ENCODE measurements around the gene SLIT1.

DNA sequence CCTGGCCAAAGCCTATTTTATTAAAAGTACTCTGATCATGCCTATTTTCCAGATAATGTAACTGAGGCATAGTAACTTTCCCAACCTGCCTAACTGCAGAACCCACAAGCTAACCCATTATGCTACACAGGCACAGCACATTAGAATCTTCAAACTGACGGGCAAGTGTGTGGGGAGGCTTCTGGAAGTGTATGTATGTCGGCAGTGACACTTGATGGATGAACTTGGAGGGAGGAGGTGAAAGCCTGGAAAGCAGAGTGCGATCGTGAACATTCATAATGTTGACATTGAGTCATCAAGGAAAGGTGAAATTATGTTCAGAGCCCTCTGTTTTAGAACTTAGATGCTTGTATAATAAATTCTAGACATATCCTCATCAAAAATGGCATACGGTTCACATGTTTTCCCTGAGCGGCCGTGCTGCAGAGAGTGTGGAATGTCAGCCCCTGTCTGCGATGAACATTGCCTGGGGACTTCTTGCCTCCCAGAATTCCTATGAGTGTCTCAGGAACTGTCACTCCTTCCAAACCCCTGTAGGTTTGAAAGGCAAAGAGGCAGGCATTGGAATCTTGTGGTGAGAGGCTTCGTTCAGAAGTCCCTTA, 102.4 kb downstream of the SLIT1 start:
- TF ChIP-seq, protein P1, sequence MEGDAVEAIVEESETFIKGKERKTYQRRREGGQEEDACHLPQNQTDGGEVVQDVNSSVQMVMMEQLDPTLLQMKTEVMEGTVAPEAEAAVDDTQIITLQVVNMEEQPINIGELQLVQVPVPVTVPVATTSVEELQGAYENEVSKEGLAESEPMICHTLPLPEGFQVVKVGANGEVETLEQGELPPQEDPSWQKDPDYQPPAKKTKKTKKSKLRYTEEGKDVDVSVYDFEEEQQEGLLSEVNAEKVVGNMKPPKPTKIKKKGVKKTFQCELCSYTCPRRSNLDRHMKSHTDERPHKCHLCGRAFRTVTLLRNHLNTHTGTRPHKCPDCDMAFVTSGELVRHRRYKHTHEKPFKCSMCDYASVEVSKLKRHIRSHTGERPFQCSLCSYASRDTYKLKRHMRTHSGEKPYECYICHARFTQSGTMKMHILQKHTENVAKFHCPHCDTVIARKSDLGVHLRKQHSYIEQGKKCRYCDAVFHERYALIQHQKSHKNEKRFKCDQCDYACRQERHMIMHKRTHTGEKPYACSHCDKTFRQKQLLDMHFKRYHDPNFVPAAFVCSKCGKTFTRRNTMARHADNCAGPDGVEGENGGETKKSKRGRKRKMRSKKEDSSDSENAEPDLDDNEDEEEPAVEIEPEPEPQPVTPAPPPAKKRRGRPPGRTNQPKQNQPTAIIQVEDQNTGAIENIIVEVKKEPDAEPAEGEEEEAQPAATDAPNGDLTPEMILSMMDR (IDR thresholded peaks at IDR 0.05): no peak
- no peak for TF ChIP-seq POLR2A (IDR thresholded peaks at IDR 0.05)

Measured in body of pancreas (tissue), 4 donors.